Hematopoietic multipotent progenitor cell treated with erythropoietin and hydrocortisone succinate and interleukin-3 and kit ligand, for 4 days (in vitro differentiated cells): ENCODE data around the gene MYL6B.
"Not testable (repeated sequence)": the region's sequence is repeated elsewhere in the genome, so short reads cannot be mapped to it uniquely, and the experiment has no call there.

Source experiments
- DNase-seq: peaks from one replicate; pipeline ENCODE4 v3.0.0-alpha.2; 2015

Gene MYL6B

DNA sequence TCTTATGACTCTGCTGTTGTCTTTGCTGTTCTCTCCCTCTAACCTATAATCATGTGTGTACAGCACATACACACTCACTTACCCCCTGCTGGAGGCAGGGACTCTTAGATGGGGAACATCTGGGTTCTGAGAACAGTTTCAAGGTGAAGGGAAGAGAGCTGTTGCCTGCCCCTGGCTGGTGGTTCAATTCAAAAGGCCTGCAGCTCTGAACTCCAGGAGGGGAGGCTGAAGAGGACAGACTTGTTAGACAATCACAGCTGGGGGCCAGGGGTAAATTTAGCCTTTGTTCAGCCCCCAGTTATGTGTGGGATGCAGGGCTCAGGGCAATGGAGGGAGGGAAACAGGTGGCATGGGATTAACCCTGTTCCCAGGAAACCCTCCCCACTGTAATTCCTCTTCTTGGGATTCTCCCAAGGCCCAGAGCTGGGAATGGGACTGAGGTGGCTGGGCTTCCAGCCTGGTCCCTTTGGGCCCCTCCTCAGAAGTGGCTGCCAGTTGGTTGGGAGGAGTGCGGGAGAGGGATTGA lies 1.9 kb downstream of the MYL6B start:
- no peak for DNase-seq

- DNase-seq = no peak
Measured at GRCh38 chr12:56154818-56155217, 2.4 kb downstream of the MYL6B start.

- DNase-seq = no peak
Measured at GRCh38 chr12:56155256-56155845, 3.0 kb downstream of the MYL6B start.

GRCh38 chr12:56156464-56157200 lies 4.2 kb downstream of the MYL6B start:
- DNase-seq = not testable (repeated sequence)

GRCh38 chr12:56157201-56158028 lies 5.0 kb downstream of the MYL6B start:
- DNase-seq = peak; percentile 87

- peak; percentile 99 for DNase-seq
Measured at GRCh38 chr12:56158029-56158925, 5.9 kb downstream of the MYL6B start, which contains the start of gene MYL6. MYL6 (plus strand) TSS chr12:56158359; CDS start chr12:56158402, 43 bp downstream.

DNA sequence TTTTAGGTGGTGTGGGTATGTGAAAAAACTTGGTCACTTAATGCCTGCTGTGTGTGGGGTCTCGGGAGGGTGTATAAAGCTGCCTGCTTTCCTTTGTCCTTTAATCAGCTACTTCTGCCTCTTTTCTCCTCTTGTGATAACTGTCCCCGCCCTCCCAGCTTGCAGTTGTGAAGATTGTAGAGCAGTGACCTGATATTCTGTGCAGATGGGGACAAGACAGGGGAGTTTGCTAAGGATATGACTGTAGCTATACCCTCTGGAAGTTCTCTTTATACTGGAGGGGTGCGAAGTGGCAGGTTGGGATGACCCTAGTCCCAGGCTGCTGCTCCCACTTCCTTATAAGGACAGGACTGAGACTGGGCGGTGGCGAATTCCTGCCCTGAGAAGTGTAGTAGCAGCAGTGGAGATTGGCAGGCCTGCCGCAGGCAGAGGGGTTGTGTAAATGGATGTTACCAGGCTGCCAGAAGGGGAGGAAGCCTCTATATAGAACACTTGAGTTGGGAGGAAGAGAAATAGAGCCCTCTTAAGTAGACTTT lies 6.6 kb downstream of the MYL6B start:
- peak; percentile 78 for DNase-seq

DNA sequence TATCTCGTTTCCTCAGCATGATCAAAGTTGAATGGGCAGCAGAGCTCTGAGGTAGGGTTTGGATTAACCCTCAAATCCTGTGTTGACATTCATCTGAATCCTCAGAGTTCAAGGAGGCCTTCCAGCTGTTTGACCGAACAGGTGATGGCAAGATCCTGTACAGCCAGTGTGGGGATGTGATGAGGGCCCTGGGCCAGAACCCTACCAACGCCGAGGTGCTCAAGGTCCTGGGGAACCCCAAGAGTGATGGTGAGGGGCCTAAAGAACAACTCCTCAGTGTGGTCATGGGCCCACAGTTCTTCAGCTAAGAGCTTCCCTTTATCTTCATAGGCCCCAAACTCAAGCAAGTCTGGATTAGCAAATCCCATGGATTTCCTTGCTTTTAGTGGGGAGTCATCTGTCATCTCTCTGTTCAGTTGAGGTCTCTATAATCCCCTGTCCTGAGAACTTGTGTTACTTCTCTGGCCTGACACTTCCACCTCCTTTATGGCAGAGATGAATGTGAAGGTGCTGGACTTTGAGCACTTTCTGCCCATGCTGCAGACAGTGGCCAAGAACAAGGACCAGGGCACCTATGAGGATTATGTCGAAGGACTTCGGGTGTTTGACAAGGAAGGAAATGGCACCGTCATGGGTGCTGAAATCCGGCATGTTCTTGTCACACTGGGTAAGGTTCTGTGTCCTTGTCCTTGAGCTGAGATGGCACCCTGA lies 7.2 kb downstream of the MYL6B start:
- DNase-seq = no peak

- DNase-seq = peak; percentile 49
Measured at GRCh38 chr12:56160193-56160763, 7.9 kb downstream of the MYL6B start.

- DNase-seq = no peak
Measured at GRCh38 chr12:56160894-56161689, 8.7 kb downstream of the MYL6B start.

- DNase-seq = no peak
Measured at GRCh38 chr12:56161690-56162351, 9.4 kb downstream of the MYL6B start.

GRCh38 chr12:56162468-56163290 lies 10.3 kb downstream of the MYL6B start:
- no peak for DNase-seq

GRCh38 chr12:56163533-56164344 lies 11.4 kb downstream of the MYL6B start:
- no peak for DNase-seq

- DNase-seq = no peak
Measured at GRCh38 chr12:56164345-56164729, 11.9 kb downstream of the MYL6B start.

- DNase-seq = no peak
Measured at GRCh38 chr12:56165369-56165768, 13.0 kb downstream of the MYL6B start.

DNA sequence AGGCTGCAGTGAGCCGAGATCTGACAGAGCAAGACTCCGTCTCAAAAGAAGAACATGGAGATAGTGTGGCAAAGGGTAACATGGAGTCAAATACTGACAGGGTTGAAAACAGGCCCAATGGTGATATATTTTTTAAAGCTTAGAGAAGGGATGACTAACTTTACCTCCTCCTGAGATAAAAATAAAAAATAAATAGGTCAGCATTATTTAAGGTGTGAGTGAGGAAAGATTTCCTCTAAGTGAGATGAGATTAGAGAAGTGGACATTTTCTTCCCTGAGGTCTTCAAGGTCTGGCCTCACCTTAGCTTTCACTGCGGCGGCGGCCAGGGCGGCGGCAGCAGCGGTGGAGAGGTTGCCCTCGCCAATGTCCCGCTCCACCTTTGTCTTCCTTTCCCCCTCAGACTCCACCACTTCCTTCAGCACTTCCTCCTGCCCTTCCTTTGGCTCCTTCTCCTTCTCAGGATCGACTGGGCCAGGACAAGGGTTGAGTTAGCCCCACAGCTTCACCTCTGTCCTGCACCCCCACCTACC lies 16.9 kb downstream of the MYL6B start:
- no peak for DNase-seq

GRCh38 chr12:56172839-56173238 lies 20.5 kb downstream of the MYL6B start:
- no peak for DNase-seq

DNA sequence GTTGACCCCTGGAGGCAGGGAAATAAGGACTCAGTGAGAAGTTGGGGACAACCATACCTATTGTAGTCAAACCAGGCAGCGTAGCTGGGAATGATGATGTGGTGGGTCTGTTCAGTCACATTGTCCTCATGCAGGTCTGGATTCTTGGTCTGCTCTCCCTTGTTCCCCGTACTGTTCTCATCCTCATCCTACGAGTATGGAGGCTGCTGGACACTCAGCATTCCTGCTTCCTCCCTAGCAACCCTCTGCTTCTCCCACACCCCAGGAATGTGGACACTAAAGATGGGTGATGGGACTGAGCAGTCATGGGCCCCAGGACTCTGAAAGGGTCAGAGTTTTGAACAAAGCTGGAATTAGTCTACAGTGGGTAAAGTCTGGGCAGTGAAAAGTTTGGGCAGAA lies 26.0 kb downstream of the MYL6B start:
- no peak for DNase-seq
